Breast epithelium (tissue), 4 donors: Measurements from ENCODE around the gene NCS1. TPM values are rescaled to one million over a fixed set of nuclear protein-coding genes. Genes with fewer than 3 reads are reported as not detected.

Experiments used
- DNase-seq, 2 donors: peaks; one replicate each; pipeline ENCODE4 v3.0.0-alpha.2; 2019; ENCODE audit warnings: low spot score in 2 of 2
- H3K27ac ChIP-seq, 2 donors: fragments of 200-600 bp; sonication (generic) in 1 of 2; one replicate each; pipeline ENCODE4 v1.5.1; 2016 to 2019; ENCODE audit warnings: mild to moderate bottlenecking in 1 of 2
- H3K27me3 ChIP-seq, 2 donors: fragments of 200-600 bp; sonication (generic) in 1 of 2; one replicate each; pipeline versions ENCODE4 v1.5.1 to v1.6.0; 2017 to 2019; ENCODE audit warnings: control low read depth in 1 of 2, mild to moderate bottlenecking in 1 of 2
- H3K36me3 ChIP-seq: fragments of 200-600 bp; one replicate; pipeline ENCODE4 v1.5.1; 2019
- H3K4me1 ChIP-seq, 2 donors: fragments of 200-600 bp; sonication (generic); one replicate each; pipeline ENCODE4 v1.5.1; 2016 to 2019; ENCODE audit warnings: control low read depth in 1 of 2
- H3K4me3 ChIP-seq, 3 donors: fragments of 200-600 bp; sonication (generic); 1 replicate in 2 of 3; 2 replicates in 1 of 3; pipeline ENCODE4 v1.5.1; 2016 to 2019; ENCODE audit warnings: mild to moderate bottlenecking in 3 of 3, moderate library complexity in 2 of 3
- H3K9me3 ChIP-seq, 2 donors: fragments of 200-600 bp; sonication (generic) in 1 of 2; one replicate each; pipeline ENCODE4 v1.5.1; 2016 to 2019; ENCODE audit warnings: control low read depth in 1 of 2
- CTCF ChIP-seq, 3 donors: fragments of 450-650 bp; IDR thresholded peaks; one replicate each; pipeline ENCODE4 v1.5.1; 2016 to 2017; ENCODE audit warnings: antibody characterized with exemption in 3 of 3, mild to moderate bottlenecking in 3 of 3, moderate library complexity in 3 of 3
- POLR2A ChIP-seq: fragments of 450-650 bp; IDR thresholded peaks from one replicate; pipeline ENCODE4 v1.6.1; 2016; ENCODE audit warnings: antibody characterized with exemption, mild to moderate bottlenecking, moderate library complexity
- POLR2AphosphoS5 ChIP-seq, 3 donors: sonication (generic); formaldehyde crosslinking; IDR thresholded peaks; one replicate each; pipeline ENCODE4 v1.6.1; 2017; ENCODE audit warnings: antibody characterized with exemption in 3 of 3
- intact Hi-C: fragments of 100-400 bp; cut with DNase I; formaldehyde crosslinking; loops from one replicate; pipeline ENCODE4 v1.15.1; 2023; ENCODE audit warnings: low total_unique reads
- total RNA-seq, 3 donors: library from RNA; depleted of rRNA; stranded (reverse); fragments of >200 nt; gene quantifications; one replicate each; pipeline ENCODE4 v1.1.0, GENCODE V29; 2016

NCS1 gene
- total RNA-seq, 3 donors from 2014 or later: 3.2 to 3.9 (median 3.4) TPM

GRCh38 chr9:130240410-130241197, 68.4 kb downstream of the NCS1 start:
- H3K4me3 ChIP-seq: no peak overlapping the region

GRCh38 chr9:130241198-130241535, 69.0 kb downstream of the NCS1 start:
- no peak for DNase-seq
- no peaks in the 10 kb centered on the region for H3K36me3 ChIP-seq
- TF ChIP-seq CTCF (IDR thresholded peaks at IDR 0.05): no peak
- TF ChIP-seq POLR2A: no peak
- no peak for TF ChIP-seq POLR2AphosphoS5 (IDR thresholded peaks at IDR 0.05)
- intact Hi-C loops: no loop called here
- no peaks in the 10 kb centered on the region for H3K4me1 ChIP-seq
- H3K27ac ChIP-seq: no peak overlapping the region
- no peaks in the 10 kb centered on the region for H3K27me3 ChIP-seq
- no peaks in the 10 kb centered on the region for H3K9me3 ChIP-seq
- H3K4me3 ChIP-seq: no peak overlapping the region

More at GRCh38 chr9:130240410-130241197, 68.4 kb downstream of the NCS1 start:
- Histone ChIP-seq H3K9me3 (no peaks in the 10 kb centered on the region), H3K36me3 (no peaks in the 10 kb centered on the region), H3K27ac (no peak overlapping the region), H3K27me3 (no peaks in the 10 kb centered on the region), H3K4me1 (no peaks in the 10 kb centered on the region)
- DNase-seq: peak in 1 of 2 donors; percentile 30
- intact Hi-C loops: no loop called here
- TF ChIP-seq POLR2A (no peak), POLR2AphosphoS5 (IDR thresholded peaks at IDR 0.05) (no peak), CTCF (IDR thresholded peaks at IDR 0.05) (no peak)

GRCh38 chr9:130242270-130243014, 70.2 kb downstream of the NCS1 start:
- Histone ChIP-seq H3K36me3 (no peaks in the 10 kb centered on the region), H3K4me3 (peak overlapping the region in 1 of 3 donors; percentile 46), H3K27ac (no peak overlapping the region), H3K4me1 (no peaks in the 10 kb centered on the region), H3K9me3 (no peaks in the 10 kb centered on the region), H3K27me3 (no peaks in the 10 kb centered on the region)
- TF ChIP-seq POLR2A (no peak), CTCF (IDR thresholded peaks at IDR 0.05) (no peak), POLR2AphosphoS5 (IDR thresholded peaks at IDR 0.05) (no peak)
- intact Hi-C loops: no loop called here
- no peak for DNase-seq

GRCh38 chr9:130243015-130243881, 71.0 kb downstream of the NCS1 start:
- peak; percentile 41 to 76 for DNase-seq
- Histone ChIP-seq H3K4me3 (peak overlapping the region in 1 of 3 donors; percentile 46), H3K4me1 (no peaks in the 10 kb centered on the region), H3K36me3 (no peaks in the 10 kb centered on the region), H3K27me3 (no peaks in the 10 kb centered on the region), H3K27ac (no peak overlapping the region), H3K9me3 (no peaks in the 10 kb centered on the region)
- intact Hi-C loops: no loop called here
- TF ChIP-seq CTCF (IDR thresholded peaks at IDR 0.05) (peak; percentile 85 to 98 (median 92)), POLR2A (no peak)
